Heart left ventricle (tissue), 16 donors: ENCODE data around the gene FBXO3. TPM values are rescaled to one million over a fixed set of nuclear protein-coding genes. Genes with fewer than 3 reads are reported as not detected.

Experiments
- ATAC-seq, 4 donors: fragments of 200-7000 bp; cut with Tn5 transposase; one replicate each; pipeline ENCODE4 v1.9.1; 2020 to 2022; ENCODE audit warnings: moderate library complexity in 4 of 4, mild to moderate bottlenecking in 3 of 4, moderate number of reproducible peaks in 1 of 4
- DNase-seq, 5 donors: peaks; one replicate each; pipeline ENCODE4 v3.0.0-alpha.2; 2020
- H3K27ac ChIP-seq, 12 donors: fragments of 200-600 bp; sonication (generic) in 4 of 12; one replicate each; pipeline versions ENCODE4 v1.5.0 to v1.8.0; 2016 to 2022; ENCODE audit warnings: mild to moderate bottlenecking in 2 of 12
- H3K27me3 ChIP-seq, 9 donors: fragments of 200-600 bp; sonication (generic) in 2 of 9; one replicate each; pipeline versions ENCODE4 v1.5.1 to v1.8.0; 2016 to 2022; ENCODE audit warnings: mild to moderate bottlenecking in 3 of 9
- H3K36me3 ChIP-seq, 9 donors: fragments of 200-600 bp; sonication (generic) in 2 of 9; one replicate each; pipeline versions ENCODE4 v1.5.0 to v1.8.0; 2018 to 2022; ENCODE audit warnings: mild to moderate bottlenecking in 2 of 9
- H3K4me1 ChIP-seq, 12 donors: fragments of 200-600 bp; sonication (generic) in 4 of 12; one replicate each; pipeline versions ENCODE4 v1.5.0 to v1.8.0; 2016 to 2022; ENCODE audit warnings: mild to moderate bottlenecking in 3 of 12
- H3K4me3 ChIP-seq, 12 donors: fragments of 200-600 bp; sonication (generic) in 4 of 12; one replicate each; pipeline versions ENCODE4 v1.5.0 to v1.8.0; 2017 to 2022; ENCODE audit warnings: mild to moderate bottlenecking in 9 of 12, moderate library complexity in 4 of 12
- H3K9me3 ChIP-seq, 12 donors: fragments of 200-600 bp; sonication (generic) in 4 of 12; one replicate each; pipeline versions ENCODE4 v1.5.0 to v1.8.0; 2016 to 2022; ENCODE audit warnings: mild to moderate bottlenecking in 1 of 12
- CTCF ChIP-seq, 12 donors: fragments of 200-600 bp; sonication (generic) in 4 of 12; IDR thresholded peaks; one replicate each; pipeline versions ENCODE4 v1.5.0 to v1.8.0; 2018 to 2022; ENCODE audit warnings: antibody characterized with exemption in 12 of 12, mild to moderate bottlenecking in 5 of 12
- POLR2A ChIP-seq, 2 donors: fragments of 450-650 bp; IDR thresholded peaks; one replicate each; pipeline ENCODE4 v1.6.1; 2017; ENCODE audit warnings: antibody characterized with exemption in 2 of 2, mild to moderate bottlenecking in 2 of 2, moderate library complexity in 2 of 2
- WGBS, 4 donors: extraction: QIAGEN DNeasy Blood & Tissue Kit in 2 of 4; methylation state at CpG; one replicate each; pipeline versions ENCODE4 v1.1.5 to v1.1.7; 2013 to 2018; 5-methylcytosine and 5-hydroxymethylcytosine counted together
- intact Hi-C, 10 donors: fragments of 100-400 bp; cut with DNase I; formaldehyde crosslinking; loops; one replicate each; pipeline versions ENCODE4 v1.11.1 to v1.14.2; 2022
- polyA plus RNA-seq, 2 donors: library from polyadenylated mRNA; stranded (reverse); fragments of 200-250 nt; gene quantifications; one replicate each; pipeline ENCODE4 v1.2.3, GENCODE V29; 2013
- total RNA-seq, 9 donors: library from RNA; depleted of rRNA in 2 of 9; stranded (reverse); fragments of >200 nt in 2 of 9; fragmentation: NEBNext Ultra II Directional in 3 of 9; extraction: Animal tissue kit (Norgen Biotek cat#: 25700) in 3 of 9; gene quantifications; one replicate each; pipeline versions ENCODE4 v1.1.0 to v1.2.4, GENCODE V29; 2016 to 2023
- donor health status: ischemic (EF 13 %, LVEDD 7.1; RV severe dilation, severe dysfunction).
- donor health status: healthy with polysubstance abuse.
- donor health status: DM: no; HTN: yes; CAD: no.
- donor health status: DM: no; HTN: no; CAD: no.
- donor health status: ischemic (EF 25% LVEDD 6.9; RV normal size, moderate dysfunction).
- donor health status: ischemic (EF 25% LVEDD 5.7; RV mildly dilated, moderate dysfunction).
- donor health status: healthy.
- donor health status: DM: yes; HTN: yes; CAD: no.
- donor health status: ischemic (EF 35%, LVEDD 5.7; RV mildly dilated, moderate dysfunction).
- donor health status: nonischemic (EF 11% LVEDD 7.7; RV severe dilation, severe dysfunction).
- donor health status: DM: yes; HTN: yes; CAD: no.
- donor health status: PGD.
- donor health status: ischemic (EF 29% LVEDD 5.4; RV normal size, mild dysfunction).
- donor health status: nonischemic (EF 23%, LVEDD 6.1; RV moderate dilation, normal function).

The FBXO3 gene
- total and polyA plus RNA-seq, 11 donors, result 25.7 to 72.8 (median 49.8) TPM

- H3K4me3 ChIP-seq, result no peak overlapping the region
- ATAC-seq (no peak), DNase-seq (no peak)
- H3K36me3 ChIP-seq, result peaks cover 0 to 49% (median 27%) of the 10 kb centered on the region in 9 donors
- WGBS, 4 donors, result 66 to 72% (median 69%) methylated on average over 7 of the region's 7 CpGs
- intact Hi-C loops, result loop anchor here in 4 of 10 donors (5.0 kb wide), 1 partner anchor 33 kb away; the partner anchor contains the start of gene CD59 (in 4 of the 4)
- TF ChIP-seq CTCF (IDR thresholded peaks at IDR 0.05), result no peak
- TF ChIP-seq POLR2A (IDR thresholded peaks at IDR 0.05), result no peak
- no peaks in the 10 kb centered on the region for H3K27me3 ChIP-seq
- H3K9me3 ChIP-seq, result no peaks in the 10 kb centered on the region
- peaks cover 19 to 96% (median 80%) of the 10 kb centered on the region in 12 donors for H3K4me1 ChIP-seq
- H3K27ac ChIP-seq, result peak overlapping the region; percentile 5 to 92 (median 86)
Observed at GRCh38 chr11:33704240-33705002, 69.9 kb downstream of the FBXO3 start.

DNA sequence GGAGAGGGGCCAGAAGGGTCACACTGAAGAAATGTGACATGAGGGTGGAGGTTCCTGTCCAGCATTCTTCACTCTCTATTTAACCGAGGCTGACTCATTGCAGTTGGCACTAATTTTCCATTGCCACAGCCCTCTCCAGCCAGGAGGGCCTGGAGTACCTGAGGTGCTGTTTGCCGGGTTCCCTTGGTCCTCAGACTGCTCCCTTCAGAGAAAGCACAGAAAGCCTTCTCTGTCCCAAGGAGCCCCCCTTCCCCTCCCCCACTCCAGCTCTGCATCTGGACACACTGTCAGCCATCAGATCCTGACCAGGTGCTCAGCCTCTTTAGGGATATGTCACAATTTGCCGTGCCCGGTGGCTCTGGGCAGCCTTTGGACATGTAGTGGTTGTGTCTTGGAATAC, 70.5 kb downstream of the FBXO3 start:
- Histone ChIP-seq H3K27ac (peak overlapping the region; percentile 0 to 92 (median 86)), H3K4me1 (peaks cover 17 to 91% (median 73%) of the 10 kb centered on the region in 12 donors), H3K36me3 (peaks cover 0 to 43% (median 21%) of the 10 kb centered on the region in 9 donors), H3K27me3 (no peaks in the 10 kb centered on the region), H3K4me3 (no peak overlapping the region), H3K9me3 (no peaks in the 10 kb centered on the region)
- intact Hi-C loops, result loop anchor here in 5 of 10 donors (2.0 to 5.0 kb wide), 2 partner anchors 19 to 34 kb away; partner anchors contain the start of gene CD59 (in 4 of the 5)
- WGBS, 4 donors, result 46 to 67% (median 57%) methylated on average over 4 of the region's 4 CpGs
- TF ChIP-seq CTCF (IDR thresholded peaks at IDR 0.05), result no peak
- no peak for TF ChIP-seq POLR2A (IDR thresholded peaks at IDR 0.05)
- peak in 3 of 4 donors; percentile 10 to 20 (median 15) for ATAC-seq
- peak in 1 of 5 donors; percentile 74 for DNase-seq

DNA sequence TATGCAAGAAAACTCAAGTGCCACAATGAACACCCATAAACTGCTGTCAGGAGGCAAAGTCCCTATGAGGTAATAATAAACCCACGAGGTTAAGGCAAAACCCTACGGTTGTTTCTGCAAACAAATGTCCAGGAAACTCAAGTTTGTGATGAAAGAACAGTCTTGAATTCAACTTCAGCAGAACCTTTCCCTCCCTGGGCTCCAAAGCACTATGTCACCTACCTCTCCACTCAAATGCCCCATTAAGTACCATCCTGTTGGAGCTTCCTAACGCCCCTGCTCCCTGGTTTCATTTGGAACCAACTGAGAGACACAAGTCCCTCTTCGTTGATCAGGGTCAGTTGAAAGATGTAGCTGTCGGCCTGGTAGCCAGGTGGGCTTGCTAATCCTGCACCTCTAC, 71.1 kb downstream of the FBXO3 start:
- peaks cover 0 to 38% (median 16%) of the 10 kb centered on the region in 9 donors for H3K36me3 ChIP-seq
- ATAC-seq (no peak), DNase-seq (no peak)
- no peak overlapping the region for H3K4me3 ChIP-seq
- no peaks in the 10 kb centered on the region for H3K9me3 ChIP-seq
- TF ChIP-seq CTCF (IDR thresholded peaks at IDR 0.05) (no peak), POLR2A (IDR thresholded peaks at IDR 0.05) (no peak)
- peaks cover 13 to 89% (median 68%) of the 10 kb centered on the region in 12 donors for H3K4me1 ChIP-seq
- no peaks in the 10 kb centered on the region for H3K27me3 ChIP-seq
- intact Hi-C loops, result loop anchor here in 5 of 10 donors (2.0 to 5.0 kb wide), 2 partner anchors 20 to 34 kb away; partner anchors contain the start of gene CD59 (in 4 of the 5)
- 67 to 78% (median 69%) methylated on average over 4 to 5 of the region's 5 CpGs for WGBS, 4 donors
- peak overlapping the region; percentile 61 to 94 (median 88) for H3K27ac ChIP-seq
